NCI-H510A treated with DMSO at 0.1 percent for 48 hours (cell line): ENCODE results near the gene CDH5.
A peak's percentile ranks its signal among the peaks of the same experiment; 100 is the strongest.

Experiments
- DNase-seq: peaks from one replicate; lab custom pipeline; 2025; lab: John Stamatoyannopoulos, UW

The CDH5 gene

DNA sequence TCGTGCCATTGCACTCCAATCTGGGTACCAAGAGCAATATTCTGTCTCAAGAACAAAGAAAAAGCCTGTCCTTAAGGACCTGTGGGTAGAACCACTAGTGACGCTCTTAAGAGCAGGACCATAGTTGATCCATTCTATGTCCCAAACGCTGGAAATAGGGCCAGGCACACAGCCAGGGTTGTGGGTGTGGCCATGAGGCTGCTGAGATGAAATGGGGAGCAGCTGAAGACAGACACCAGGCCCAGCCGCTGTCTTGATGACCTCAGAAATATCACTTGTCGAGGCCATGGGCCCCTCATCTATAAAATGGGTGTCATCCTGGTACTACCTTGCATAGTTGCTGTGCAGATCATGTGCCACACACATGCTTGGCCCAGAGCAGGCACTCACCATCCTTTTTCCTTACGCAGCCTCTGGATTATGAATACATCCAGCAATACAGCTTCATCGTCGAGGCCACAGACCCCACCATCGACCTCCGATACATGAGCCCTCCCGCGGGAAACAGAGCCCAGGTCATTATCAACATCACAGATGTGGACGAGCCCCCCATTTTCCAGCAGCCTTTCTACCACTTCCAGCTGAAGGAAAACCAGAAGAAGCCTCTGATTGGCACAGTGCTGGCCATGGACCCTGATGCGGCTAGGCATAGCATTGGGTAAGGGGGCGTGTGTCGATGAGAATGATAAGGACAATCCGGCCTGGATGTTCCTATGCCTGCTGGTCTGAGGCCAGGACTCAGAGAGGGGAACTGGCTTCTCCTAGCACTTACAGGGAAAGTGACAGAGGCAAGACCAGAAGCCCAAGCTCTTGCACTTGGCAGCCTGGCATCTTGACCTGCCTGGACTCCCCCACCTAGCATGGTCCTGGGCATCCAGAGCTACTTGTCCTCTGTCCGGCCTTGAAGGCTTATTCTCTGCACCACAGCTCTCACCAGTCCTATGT, 25.5 kb downstream of the CDH5 start:
- DNase-seq = no peak

GRCh38 chr16:66395806-66396555, 29.5 kb downstream of the CDH5 start:
- DNase-seq = no peak

GRCh38 chr16:66397736-66398433, 31.4 kb downstream of the CDH5 start:
- no peak for DNase-seq

DNA sequence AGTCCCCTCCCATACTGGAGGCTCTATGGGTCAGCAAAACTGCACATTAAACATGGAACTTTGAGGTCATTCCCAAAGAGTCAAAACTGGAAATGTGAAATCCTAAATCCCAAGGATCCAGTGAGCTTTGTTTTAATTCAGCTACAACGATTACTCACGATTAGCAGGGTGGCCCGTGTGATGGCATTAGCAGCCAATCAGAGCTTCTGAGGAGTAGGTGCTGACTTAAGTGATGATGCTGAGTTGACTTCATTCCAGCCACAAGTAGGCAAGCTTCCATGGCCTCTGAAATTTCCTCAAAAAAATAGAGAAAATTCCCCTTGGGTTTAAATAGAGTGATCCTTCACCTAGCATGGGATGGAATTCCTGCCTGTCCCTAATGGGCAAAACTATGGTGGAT, 32.5 kb downstream of the CDH5 start:
- no peak for DNase-seq

DNA sequence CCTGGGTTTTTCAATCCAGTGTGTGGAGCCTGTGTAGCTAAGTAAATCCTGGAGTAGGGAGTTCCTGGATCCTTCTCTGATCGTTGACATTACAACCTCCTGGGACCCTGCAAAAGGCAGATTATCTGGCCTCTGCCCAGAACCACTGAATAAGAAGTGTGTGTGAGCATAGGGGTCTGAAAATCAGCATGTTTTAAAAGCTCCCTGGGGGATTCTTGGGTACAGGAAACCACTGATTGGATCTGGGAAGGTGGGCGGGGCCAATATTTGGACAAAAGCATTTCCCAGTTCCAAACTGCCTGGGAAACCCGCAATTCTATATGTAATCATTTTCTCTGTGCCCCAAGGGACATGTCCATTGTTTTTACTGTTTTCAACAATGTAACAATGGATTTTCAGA, 33.4 kb downstream of the CDH5 start:
- no peak for DNase-seq

DNA sequence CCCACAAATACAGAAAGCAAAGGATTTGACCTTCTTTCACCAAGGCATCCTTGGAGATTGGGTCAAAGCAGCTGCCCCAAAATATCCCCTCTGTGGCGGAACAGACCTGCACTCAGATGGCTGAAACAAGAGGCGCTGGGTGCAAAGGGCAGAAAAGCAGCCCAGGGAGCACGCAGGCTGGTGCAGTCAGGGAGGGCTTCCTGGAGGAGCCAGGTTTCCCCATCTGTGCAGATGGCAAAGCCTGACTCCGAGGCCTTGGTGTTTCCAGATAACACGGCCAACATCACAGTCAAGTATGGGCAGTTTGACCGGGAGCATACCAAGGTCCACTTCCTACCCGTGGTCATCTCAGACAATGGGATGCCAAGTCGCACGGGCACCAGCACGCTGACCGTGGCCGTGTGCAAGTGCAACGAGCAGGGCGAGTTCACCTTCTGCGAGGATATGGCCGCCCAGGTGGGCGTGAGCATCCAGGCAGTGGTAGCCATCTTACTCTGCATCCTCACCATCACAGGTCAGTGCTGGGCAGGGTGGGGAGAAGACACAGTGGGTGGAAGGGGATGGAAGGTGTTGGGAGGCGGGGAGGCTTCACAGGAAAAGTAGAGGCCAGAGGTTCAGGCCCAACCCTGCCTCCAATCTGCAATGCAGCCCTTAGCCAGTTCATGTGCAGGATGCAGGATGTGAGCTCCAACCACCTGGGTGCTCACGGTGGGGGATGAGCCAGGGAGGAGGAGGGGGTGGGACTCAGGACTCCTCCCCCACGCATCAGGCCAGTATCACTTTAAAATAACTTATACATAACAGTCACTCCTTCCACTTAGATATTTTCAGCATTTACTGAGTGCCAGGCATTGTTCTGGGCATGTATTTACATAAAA, 34.3 kb downstream of the CDH5 start:
- DNase-seq = no peak

DNA sequence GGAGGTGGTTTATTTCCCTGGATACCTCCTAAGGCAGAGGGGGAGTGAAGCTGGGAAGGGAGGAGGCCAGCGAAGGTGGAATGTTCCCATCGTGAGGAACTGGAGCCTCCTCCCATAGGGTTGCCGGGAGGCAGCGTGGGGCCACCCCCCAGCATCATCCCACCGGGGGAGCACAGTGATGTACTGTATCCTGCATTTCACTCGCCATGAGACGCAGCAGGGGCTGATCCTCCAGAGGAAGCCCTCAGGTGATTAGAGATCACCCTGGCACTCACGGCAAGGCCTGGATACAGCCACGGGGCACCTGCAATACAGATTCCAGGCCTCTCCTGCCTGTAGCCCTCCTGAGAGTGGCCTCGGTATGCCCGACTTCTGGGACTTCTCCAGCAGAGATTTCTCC, 35.1 kb downstream of the CDH5 start:
- no peak for DNase-seq

DNA sequence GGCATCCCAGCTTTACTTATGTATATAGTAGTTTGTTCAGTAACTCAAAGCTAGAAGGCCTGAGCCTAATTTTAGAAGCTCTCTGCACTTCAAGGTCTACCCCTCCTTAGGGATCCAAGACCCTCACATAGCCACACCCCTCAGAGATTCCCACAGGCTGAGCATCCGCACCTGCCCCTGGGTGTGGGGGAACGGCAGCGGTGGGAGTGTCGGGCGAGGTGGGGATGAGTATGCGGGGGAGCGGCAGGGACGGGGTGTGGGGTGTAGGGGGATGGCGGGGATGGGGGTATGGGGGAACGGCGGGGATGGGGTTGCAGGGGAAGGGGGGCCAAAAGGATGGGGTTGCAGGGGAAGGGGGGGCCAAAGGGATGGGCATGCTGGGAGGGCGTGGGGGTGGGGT, 35.7 kb downstream of the CDH5 start:
- no peak for DNase-seq

GRCh38 chr16:66402591-66403230, 36.2 kb downstream of the CDH5 start:
- no peak for DNase-seq

DNA sequence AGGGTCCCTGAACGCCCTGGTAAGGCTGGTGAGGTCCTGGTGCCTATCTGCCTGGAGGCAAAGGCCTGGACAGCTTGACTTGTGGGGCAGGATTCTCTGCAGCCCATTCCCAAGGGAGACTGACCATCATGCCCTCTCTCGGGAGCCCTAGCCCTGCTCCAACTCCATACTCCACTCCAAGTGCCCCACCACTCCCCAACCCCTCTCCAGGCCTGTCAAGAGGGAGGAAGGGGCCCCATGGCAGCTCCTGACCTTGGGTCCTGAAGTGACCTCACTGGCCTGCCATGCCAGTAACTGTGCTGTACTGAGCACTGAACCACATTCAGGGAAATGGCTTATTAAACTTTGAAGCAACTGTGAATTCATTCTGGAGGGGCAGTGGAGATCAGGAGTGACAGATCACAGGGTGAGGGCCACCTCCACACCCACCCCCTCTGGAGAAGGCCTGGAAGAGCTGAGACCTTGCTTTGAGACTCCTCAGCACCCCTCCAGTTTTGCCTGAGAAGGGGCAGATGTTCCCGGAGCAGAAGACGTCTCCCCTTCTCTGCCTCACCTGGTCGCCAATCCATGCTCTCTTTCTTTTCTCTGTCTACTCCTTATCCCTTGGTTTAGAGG, 37.1 kb downstream of the CDH5 start:
- no peak for DNase-seq

DNA sequence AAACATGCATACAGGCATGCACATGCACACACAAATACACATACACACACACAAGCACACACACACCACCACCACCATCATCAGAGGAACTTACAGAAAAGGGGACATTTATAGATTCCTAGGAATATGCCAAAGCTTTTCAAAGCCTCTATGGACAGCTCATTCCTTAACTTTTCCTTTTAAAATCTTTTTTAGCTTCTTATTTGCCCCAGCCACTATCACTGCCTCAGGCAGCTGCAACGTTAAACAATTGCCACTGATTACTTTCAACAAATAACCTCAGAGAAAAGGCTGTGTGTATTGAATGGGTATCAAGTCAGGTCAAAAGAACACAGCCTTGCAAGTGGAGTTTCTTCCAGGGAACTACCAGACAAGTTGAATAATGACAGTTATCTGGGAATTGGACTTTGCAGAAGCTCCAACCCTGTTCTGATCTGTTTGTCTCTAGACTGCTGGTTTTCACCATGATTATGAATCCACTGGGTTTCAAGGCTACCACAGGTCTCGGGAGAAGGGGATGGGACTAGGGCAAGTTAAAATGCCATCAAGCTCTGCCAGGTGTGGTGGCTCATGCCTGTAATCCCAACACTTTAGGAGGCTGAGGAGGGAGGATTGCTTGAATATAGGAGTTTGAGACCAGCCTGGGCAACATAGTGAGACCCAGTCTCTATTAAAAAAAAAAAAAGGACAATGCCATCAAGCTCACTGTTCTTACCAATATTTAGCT, 38.7 kb downstream of the CDH5 start:
- DNase-seq = no peak

- DNase-seq = peak; percentile 51
Observed at GRCh38 chr16:66406534-66407221, 40.2 kb downstream of the CDH5 start.

DNA sequence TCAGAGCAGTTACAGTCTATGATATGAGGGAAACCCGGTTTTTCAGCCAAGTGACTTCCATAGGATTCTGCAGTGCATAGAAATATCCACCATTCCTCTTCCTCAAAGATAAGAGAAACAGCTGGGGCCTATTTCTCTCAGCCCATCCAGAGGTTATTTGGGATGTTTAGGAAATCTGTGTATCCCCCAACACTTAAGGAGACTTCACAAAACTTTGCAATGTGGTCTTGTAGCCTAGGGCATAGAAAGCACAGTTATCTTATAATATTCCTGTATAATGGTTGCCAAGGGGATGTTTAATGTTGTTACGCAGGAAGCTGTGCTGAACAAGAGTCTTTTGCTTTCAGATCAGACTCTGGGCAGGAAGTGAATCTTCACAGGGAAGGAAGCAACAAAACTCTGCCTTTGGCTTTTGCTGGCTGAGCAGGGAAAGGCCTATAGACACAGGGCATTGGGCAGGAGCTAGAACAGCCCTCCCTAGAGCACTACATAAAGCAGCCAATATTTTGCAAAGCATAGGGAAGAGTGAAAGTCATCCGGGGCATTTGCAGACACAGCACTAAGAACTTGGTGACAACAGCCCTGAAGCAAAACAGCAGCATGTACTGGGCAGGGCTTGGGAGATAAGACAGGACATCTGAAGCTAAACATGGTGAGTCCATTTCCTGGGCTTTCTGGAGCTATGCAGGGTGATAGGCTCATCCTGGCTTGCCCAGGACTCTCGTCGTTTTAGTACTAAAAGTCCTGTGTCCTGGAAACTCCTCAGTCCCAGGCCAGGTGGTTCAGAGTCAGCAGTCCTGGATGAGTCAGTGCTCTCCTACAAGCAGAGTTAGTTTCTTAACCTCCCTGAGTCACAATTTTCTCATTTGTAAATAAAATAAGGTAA, 41.9 kb downstream of the CDH5 start:
- DNase-seq = no peak

- DNase-seq = no peak
Observed at GRCh38 chr16:66409156-66409555, 42.7 kb downstream of the CDH5 start.

GRCh38 chr16:66412182-66412581, 45.7 kb downstream of the CDH5 start:
- no peak for DNase-seq

DNA sequence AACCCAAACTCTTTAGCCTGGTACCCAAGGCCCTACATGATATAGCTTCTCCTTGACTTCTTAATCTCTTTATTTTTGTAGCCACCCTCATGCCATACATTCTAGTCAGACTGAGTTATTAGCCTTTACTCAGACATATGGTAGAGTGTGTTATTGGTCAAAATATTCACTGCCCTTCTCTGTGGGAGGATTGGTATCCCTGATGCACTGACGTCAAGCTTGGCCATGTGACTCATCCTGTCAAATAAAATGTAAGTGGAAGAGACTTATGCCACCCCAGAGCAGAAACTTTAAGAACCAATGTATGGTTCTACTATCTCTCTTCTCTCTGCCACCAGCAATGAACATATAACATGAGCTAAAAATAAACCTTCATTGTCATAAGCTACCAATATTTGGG, 48.4 kb downstream of the CDH5 start:
- DNase-seq = no peak

DNA sequence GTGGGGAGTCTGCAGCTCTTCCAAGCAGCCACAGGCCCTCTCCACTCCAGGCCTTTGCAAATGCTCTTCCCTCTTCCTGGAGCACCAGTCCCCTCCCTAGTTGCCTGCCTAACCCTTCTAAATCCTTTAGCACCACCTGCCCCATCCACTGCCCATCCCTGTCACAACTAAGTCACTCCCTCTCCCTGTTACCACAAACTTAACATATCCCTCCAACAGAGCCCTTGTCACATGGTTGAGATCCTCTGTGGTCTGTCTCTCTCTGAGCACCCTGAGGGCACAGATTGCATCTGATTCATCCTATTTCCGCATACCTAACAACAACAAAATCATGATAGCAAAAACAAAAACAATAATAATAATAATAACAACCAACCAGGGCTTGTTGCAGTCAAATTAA, 49.6 kb downstream of the CDH5 start:
- DNase-seq = no peak

- DNase-seq = no peak
Observed at GRCh38 chr16:66416939-66417700, 50.6 kb downstream of the CDH5 start.
